HG03460 (cell line): ENCODE results near the gene INPP4B.

ENCODE experiments used
- ATAC-seq: cut with Tn5 transposase; IDR thresholded peaks from one replicate; pipeline ENCODE4 v1.9.1; 2021; ENCODE audit not compliant: unreplicated experiment

INPP4B gene

DNA sequence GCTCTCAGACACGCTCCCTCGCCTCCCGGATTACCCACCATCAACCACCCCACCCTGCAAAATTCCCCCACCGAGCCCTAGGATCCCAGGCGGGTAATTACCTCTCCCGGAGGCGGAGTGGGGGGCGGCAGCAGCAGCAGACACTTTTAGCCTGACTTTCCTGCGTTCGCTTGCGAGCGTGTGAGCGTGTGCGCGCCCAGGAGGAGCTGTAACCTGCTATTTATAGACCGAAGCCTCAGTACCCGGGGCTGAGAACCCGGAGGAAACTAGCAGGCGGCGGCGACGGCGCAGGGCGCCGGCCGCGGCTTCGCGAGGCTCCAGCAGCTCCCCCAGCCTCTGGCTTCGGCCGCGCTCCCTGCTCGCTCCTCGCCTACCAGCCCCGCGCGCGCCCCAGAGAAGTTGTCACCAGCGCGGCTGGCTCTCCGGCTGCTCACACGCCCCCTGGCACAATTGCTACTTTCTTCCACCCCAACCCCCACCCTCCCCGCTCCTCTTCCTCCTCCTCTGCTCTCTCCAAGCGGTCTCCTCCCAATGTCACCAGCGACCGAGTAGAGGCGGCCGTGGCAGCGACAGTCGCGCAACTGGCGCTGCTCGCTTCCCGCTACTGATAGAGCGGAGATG lies at the start of gene INPP4B:
Gene INPP4B, minus strand, starts transcription at position 194 of the 621 bp plus-strand sequence.
- no peak for ATAC-seq

DNA sequence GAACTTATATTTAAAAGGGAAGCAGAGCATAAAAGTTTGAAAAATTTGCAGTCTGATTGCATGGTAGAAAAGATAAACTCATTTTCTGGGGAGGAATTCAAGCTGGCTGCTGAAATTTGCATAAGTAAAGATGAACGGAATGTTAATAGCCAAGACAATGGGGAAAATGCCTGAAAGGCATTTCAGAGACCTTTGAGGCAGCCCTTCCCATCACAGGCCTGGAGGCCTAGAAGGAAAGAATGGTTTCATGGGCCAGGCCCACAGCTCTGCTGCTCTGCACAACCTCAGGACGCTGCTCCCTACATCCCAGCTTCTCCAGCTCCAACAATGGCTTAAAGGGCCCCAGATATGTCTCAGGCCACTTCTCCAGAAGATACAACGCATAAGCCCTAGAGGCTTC lies 46.9 kb upstream of the INPP4B start:
- ATAC-seq = no peak

DNA sequence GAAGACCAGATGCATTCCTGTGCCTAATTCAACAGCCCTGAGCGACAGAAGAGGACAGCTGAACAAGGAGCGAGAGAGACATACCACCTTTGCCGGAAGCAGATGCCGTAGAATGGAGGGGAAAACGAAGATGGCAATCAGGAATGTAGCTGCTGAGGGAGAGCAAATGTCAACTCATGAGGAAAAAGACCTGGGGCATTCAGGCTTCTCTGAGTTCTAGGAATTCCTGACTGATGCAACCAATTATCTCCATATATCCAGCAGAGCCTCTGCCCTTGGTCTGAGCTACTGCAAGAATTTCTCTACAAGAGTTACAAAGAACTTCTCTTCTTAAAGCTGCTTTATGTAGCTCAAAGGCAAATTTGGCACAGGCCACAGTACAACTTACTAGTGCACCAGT lies 40.5 kb upstream of the INPP4B start:
- ATAC-seq = no peak

DNA sequence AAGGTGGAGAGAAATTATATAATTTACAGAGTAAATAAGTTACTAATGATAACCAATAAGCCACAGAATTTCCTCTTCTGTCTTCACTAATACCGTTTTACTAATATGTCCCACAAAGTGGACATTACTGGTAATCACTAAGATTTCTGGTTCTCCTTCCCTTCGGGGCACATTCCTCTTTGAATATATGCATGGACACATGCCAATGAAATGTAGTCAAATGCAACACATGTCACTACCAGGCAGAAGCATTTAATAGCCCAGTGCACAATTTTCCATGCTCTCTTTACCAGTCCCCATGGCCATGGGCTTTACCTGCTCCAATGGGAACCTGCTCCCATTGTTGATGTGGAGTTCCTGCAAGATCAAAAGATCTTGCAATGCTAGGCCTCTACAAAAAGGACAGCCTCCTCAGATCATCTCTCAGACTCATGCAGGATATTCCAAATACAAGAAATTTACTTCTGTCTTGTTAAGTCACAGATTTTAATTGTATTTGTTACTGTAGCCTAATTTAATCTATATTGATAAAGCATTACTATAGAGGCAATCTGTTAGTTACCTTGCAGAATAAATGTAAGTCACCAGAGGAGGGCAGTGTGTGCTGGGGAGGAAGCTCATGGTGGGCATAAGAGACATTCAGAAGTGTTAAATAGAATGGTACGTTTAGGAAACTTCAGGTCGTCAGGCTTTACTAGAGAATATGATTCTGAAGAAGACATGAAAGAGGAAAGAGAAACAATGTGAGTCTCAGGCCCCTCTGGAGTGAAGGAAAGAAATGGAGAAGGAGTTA lies 37.1 kb upstream of the INPP4B start:
- no peak for ATAC-seq

DNA sequence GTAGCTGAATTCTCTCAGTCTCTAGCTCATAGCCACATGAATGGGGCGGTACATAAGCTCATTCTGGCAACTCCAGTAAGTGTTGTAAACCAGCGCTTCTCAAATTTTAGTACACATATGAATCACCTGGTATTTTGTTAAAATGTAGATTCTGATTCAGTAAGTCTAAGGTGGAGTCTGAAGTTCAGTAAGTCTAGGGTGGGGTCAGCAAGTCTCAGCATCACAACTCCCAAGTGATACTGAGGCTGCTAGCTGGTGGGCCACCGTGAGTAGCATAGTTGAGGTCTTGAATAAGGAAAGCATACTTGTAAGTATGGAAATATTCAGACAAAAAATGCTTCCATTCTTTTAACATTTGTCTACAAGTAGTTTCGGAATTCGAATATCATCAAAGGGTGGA lies 36.1 kb upstream of the INPP4B start:
- ATAC-seq = no peak

DNA sequence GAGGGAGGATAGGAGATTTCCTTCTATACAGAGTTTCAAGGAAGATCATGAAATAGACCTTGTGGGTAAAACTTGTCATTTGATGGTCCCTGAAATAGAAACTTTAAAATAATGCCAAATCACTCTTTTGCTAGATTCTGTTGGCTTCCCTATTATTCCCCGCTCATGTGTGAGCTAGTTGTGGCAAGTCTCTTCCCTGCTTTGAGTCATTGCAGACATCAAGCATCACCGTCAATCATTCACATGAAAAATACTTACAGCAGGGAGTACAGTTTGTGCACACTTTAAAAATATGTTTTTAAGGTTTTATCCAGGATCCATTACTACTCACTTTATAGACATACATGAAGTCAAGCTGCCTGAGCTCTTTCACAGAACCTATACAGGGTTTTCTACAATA lies 35.2 kb upstream of the INPP4B start:
- no peak for ATAC-seq

DNA sequence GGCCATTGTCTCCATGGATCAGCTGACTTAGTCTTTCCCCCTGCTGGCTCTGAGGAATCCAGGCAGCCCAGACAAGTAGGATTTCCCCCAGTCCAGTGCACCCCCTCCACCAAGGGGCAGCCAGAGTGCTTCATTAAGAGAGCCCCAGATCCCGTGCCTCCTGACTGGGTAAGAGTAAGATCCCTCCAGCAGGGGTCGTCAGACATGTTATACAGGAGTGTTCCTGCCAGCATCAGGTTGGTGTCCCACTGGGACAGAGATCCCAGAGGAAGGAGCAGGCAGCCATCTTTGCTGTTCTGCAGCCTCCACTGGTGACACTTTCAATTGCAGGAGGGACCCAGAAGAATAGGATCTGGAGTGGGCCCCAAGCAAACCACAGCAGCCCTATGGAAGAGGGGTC lies 29.0 kb upstream of the INPP4B start:
- ATAC-seq = no peak

DNA sequence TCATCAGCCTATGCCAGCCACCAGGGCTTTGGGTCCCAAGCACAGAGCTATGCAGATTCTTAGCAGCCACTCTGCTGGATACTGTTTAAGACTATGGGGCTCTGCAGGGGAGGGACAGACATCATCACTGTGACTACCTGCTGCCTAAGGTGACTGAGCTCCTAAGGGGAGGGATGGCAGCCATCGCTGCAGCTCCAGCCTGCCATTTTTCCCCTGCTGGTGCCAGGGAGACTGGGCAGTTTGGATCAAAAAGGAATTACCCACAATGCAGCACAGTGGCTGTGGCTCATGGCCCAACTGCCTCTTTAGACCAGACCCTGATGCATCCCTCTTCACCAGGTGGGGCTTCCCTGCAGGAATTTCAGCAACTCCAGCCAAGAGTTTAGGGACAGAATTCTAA lies 28.6 kb upstream of the INPP4B start:
- ATAC-seq = no peak

DNA sequence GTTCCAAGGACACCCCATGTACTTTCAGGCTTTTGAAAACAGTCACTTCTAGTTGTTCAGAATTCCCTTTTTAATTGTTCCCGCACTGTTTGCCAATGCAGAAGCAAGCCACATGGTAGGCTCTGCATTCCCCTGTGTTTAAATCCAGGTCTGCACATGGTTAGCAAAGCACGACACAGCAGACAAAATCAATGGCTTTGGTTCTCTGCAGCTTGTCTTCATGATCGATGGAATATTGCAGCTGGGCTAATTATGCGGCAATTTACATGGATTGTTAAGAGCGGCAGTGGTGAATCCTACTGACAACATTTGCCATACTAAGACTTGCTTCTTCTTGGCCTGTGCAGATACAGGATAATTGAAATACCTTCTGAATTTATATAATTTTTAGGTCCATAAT lies 20.6 kb upstream of the INPP4B start:
- no peak for ATAC-seq

DNA sequence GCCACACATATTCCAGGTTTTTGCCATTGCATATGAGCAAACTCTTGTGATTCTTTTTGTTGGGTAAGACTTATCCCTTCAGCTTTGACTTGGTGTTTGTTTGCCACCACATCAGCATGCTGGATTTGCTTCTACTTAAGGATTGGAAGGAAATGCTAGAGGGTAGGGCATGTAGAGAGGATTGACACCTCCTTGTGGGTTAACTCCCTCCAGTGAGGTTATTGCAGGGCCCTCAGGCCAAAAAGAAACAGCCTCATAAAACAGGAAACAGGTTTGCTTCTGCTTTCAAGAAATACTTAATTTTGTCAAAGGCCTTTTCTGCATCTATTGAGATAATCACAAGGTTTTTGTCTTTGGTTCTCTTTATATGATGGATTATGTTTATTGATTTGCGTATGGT lies 15.2 kb upstream of the INPP4B start:
- ATAC-seq = no peak

DNA sequence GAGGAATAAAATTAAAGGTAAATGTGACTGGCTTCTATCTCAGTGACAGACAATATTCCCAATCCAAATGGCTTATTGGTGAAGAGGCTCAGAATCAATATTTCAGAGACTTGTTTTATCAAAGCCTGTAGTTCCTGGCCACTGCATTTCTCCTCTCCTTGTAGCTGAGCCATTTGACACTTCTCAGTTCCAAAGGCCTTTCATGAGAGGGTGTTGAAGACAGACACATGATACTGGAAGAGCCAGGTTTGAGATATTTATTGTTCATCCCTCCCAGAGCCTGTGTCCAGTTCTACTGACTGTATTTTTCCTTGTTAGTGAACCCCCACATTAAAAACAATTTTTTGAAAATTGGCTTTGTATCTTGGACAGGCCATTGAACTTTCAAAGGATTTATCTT lies 12.9 kb upstream of the INPP4B start:
- no peak for ATAC-seq

DNA sequence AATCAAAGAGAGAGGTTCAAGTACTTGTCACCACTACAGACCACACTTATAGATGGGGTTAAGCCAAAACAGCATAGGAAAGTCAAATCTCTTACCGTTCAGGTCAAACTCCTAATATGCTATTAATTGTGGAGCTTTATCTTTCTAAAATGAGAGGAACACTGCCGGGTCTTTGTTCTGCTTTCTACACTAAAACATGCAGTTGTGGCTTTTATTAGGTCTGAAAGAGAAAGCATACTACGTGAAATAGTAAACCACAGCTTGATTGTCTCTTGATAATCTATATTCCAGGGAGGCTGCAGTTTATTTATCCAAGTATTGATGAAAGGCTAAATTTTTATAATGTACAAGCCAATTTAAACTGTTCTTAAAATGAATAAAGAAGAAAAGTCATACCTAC lies 12.3 kb upstream of the INPP4B start:
- ATAC-seq = no peak

DNA sequence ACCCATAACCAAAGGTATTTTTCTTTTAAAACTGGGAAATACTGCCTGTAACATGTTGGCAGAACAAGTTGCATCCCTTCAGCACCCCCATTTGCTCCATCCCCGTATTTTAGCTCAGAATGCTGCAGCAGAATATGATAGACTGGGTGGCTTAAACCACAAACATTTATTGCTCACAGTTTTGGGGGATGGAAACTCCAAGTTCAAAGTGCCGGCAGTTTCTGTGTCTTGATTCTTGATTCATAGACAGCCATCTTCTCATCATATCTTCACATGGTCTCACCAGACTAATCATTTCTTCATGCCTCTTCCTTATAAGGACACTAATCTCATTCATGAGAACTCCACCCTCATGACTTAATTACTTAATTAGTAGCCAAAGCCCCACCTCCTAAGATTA lies 10.5 kb upstream of the INPP4B start:
- ATAC-seq = no peak

DNA sequence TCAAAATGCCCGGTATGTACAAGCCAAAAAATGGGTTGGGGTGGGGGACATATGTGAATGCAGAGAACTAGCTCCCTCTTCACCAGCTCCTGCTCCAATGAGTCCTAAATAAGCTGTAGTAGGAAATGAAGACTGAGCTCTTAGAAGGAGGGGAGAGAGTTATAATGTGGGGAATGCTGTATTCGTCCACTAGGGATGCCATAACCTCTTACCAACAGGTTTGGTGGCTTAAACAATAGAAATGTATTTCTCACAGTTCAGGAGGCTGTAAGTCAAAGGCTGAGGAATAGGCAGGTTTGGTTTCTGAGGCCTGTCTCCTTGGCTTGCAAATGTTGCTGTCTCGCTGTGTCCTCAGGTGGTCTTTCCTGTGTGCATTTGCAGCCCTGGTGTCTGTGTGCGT lies 4.4 kb upstream of the INPP4B start:
- no peak for ATAC-seq

DNA sequence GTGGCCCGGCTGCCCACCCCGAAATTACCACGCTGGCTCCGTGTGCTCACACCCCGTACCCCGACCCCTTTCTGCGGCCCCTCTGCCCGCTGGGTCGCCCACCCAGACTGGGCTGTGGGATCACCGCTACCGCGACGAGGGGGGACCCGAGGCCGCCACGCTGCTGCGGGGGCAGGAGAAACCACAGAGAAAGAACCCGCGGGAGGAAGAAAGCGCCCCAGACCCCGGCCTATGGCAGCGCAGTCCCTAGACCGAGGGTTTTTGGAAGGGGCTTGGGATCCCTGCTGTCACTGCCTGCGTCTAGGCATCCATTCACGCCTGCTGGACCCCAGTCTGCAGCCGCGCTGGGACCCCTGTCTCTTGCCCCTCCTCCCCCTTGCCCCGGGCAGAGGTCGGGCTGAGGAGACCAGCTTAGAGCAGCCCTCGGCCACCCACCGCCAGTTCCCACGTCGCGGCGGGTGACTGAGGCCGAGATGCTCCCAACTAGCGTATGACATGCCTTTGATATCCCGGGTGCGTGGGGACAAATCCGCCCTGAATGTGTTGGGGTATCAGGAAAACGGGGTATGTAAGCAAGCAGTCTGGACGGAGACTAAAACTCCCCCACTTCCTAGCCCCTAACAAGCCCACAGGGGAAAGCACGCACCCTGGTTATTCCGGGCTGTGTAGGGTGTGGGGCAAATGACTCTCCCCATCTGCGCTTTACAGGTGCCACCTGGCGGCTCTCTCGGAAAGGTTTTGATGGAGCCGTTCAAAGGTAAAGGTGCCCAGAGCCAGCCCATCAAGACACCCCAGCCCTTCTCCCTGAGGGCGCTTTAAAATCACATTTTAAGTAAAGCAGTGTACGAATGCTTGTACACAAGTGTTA lies 862 bp upstream of the INPP4B start:
- no peak for ATAC-seq

DNA sequence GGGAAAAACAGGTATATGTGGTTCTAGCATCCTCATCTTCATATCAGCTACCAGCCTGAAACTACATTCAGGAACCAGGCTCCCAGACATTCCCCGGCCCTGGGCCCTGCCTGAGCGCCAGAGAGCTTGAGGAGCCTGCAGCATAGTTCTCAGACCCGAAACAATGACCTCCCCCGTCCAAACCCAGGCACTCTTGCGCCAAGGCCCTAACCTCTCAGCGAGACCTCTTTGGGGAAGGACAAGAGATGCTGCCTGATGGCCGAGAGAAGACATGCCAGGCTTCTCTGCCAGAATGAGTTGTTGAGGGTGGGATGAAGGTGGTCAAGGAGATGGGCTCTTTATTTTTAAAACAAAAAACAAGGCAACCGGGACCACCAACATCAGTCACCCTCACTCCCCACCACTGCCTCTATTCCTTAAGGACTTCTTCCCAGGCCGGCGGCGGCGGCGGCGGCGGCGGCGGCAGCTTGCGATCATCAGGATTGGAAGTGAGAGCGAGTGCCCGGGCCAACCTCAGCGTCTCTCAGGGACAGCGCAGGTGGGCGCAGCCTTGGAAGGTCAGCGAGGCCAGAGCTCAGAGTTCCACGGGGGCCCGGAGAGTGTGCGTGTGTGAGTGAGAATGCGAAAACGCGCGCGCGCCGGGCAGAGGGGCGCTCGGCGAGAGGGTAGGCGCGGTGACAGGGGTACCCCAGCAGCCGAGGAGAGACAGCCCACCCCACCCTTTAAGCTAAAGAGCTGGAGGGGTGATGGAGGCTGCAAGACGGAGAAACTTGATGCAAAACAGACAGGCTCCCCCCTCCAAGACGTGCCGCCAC lies 601 bp downstream of the INPP4B start:
- ATAC-seq = no peak

DNA sequence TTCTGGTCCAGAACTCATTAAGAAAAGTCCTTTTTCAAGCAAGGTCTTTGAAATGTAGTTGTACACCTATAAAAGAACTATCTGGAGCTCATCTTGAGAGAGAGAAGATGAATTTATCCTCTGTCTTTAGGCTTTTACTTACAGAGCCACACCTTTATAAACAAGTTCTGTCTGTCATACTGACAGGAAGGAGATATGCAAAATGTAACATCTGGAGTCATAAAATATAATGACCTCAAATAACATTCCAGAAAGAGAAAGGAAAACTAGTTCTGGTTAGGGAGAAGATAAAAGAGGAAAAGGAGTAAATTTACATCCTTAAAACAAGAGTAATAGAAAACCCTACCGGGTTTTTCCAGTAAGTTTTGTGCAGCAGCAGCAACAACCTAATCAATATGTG lies 1.3 kb downstream of the INPP4B start:
- no peak for ATAC-seq

DNA sequence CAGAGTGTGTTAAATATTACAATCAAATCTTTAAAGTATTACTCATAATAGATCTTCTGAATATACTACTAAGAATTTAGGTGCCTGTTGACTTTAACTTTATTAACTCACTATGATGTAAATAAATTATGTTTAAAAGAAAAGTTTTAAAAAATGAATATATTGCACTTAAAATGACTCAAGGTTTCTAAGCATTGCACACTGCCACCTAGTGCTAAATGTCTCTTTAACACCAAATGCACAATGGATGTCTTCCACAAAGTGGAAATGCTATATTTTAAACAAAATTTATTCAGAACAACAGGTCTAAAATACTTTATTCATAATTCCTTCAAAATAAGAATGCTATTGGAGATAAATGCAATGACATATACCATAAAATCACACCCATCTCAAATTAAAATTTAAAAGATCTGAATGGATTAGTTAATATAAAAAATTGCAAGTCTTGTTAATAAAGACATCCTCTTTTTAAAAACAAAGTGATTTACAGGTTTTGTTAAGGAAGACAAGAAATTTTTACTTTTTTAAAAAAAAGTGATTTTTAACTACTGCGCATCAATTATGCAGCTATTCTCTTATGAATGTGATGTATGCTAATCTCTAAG lies 5.5 kb downstream of the INPP4B start:
- ATAC-seq = no peak

DNA sequence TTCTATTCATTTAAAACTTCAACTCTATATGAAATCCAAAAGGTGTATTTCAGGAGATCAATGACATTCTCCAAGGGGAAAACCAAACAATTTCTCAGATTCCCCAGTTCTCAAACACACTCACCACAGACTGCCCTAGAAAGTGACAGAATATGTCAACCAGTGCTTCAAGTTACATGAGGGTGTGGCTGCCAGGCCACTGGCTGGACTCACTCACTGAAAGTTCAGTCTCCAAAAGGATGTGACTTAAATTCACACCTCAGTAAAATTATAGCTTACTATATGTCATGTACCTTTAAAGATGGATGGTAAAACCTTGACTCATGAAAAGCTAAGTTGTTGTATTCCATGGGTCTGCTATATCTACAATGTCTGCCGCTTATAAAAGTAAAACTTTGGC lies 7.3 kb downstream of the INPP4B start:
- no peak for ATAC-seq

DNA sequence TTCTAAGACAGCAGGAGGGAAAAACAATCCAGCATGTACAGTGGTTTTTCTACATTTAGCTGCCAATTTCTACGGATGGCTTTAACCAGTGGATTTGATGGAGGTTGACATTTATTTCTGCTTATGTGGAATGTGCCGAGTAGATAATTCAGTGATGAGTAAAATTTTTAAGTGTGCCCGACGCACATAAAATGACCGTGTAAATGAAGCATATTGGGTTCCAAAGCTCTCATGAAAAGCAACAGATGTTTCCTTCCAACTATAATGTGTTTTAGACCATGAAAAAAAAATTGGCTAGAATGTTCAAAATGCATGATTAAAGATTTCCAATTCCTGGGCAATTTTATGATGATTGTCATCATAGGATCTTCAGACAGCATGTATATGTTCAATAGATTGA lies 14.1 kb downstream of the INPP4B start:
- ATAC-seq = no peak
